ENCODE data around the gene NEK1. TPM values are rescaled to one million over a fixed set of nuclear protein-coding genes. Genes with fewer than 3 reads are reported as not detected.

NEK1 gene
- total RNA-seq, 1 experiment from 2014 or later = 12.3 TPM

DNA sequence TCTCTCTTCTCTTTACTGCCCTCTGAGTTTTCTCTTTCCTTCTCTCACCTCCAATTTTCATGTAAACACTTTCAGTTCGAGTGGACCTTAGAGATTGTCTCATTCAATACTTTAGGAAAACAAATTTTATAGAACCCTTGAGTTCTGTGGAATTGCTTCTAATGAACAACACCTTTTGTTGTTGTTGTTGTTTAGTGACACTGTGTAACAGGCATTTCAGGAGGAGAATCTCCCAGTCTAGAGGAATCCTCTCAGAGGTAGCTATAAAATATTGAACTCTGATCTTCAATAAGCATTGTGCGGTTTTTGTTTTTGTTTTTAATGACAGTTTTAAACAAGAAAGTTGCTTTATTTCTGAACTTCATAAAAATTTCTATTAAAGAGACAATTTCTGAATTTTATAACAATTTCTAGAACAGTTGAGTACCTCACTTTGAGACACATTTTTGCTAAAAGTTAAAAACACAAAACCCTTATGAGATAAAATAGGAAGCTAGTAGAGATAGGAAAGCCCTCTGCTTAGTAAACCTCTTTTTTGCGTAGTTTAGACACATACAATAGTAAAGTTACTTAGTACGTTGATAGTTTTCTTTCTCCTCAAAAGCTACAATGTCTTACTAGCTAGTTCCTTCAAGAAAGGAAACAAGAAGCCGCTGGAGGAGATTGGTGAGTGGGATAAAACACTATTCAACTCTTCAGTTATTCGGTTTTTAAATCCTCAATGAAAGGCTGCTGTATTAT, 46.8 kb upstream of the NEK1 start:
- Histone ChIP-seq H2AK5ac (ENCODE audit: insufficient read length, low read length) (no peak overlapping the region), H3K79me2 (ENCODE audit: insufficient read depth, low read length) (no peaks in the 10 kb centered on the region), H3K23me2 (ENCODE audit: insufficient read length, low read depth, low read length, poor library complexity, severe bottlenecking) (peaks cover 2% of the 10 kb centered on the region), H3K56ac (ENCODE audit: insufficient read length, low read depth, low read length) (no peak overlapping the region), H3K23ac (ENCODE audit: insufficient read length, low read depth, low read length) (no peak overlapping the region), H3K14ac (ENCODE audit: insufficient read depth, low read length) (no peak overlapping the region), H2BK12ac (ENCODE audit: insufficient read length, low read depth, low read length) (no peak overlapping the region), H3K4me1 (ENCODE audit: insufficient read depth, low read length) (no peaks in the 10 kb centered on the region), H2AFZ (ENCODE audit: low read length) (no peak overlapping the region), H3K4me2 (ENCODE audit: insufficient read depth, insufficient read length, low read length) (no peak overlapping the region), H4K8ac (replicated peaks; ENCODE audit: insufficient read length, low read depth, low read length) (no peak overlapping the region), H2BK5ac (ENCODE audit: insufficient read length, low read length) (no peak overlapping the region), H3K18ac (ENCODE audit: insufficient read length, low read depth, low read length) (no peak overlapping the region), H2BK20ac (ENCODE audit: low read depth, low read length, poor library complexity, severe bottlenecking) (no peak overlapping the region), H4K91ac (ENCODE audit: insufficient read length, low read depth, low read length) (no peak overlapping the region), H3T11ph (ENCODE audit: low read length) (no peak overlapping the region), H3K9ac (ENCODE audit: extremely low read depth, insufficient read length, low read length) (no peak overlapping the region), H3K4ac (ENCODE audit: low read depth, low read length) (no peak overlapping the region), H3K9me3 (ENCODE audit: control insufficient read depth, low read depth, low read length) (no peaks in the 10 kb centered on the region), H4K5ac (ENCODE audit: insufficient read length, low read depth, low read length) (no peak overlapping the region), H4K20me1 (ENCODE audit: control insufficient read depth, insufficient read depth, insufficient read length) (no peaks in the 10 kb centered on the region), H3K79me1 (ENCODE audit: insufficient read depth, low read depth, low read length, poor library complexity, severe bottlenecking) (peaks cover 2% of the 10 kb centered on the region), H3K27ac (ENCODE audit: insufficient read length, low read depth, low read length) (no peak overlapping the region), H2BK120ac (ENCODE audit: low read depth, low read length, poor library complexity, severe bottlenecking) (peak overlapping the region; percentile 80), H3K27me3 (ENCODE audit: insufficient read depth, low read length) (no peaks in the 10 kb centered on the region), H2BK15ac (ENCODE audit: low read depth, low read length) (no peak overlapping the region)
- no CpG with 5 or more reads among the region's 6 CpGs for WGBS (ENCODE audit: extremely low coverage, insufficient read length, low lambda C conversion rate)
- Mint-ChIP-seq H3K4me3 (no peak overlapping the region), H3K27ac (peak overlapping the region in 1 of 3 experiments; percentile 59; a peak in 3 of 7 replicates), H3K4me1 (peaks cover 21 to 30% of the 10 kb centered on the region in 2 experiments), H3K9me3 (no peaks in the 10 kb centered on the region), H3K27me3 (ENCODE audit: low read depth) (no peaks in the 10 kb centered on the region), H3K36me3 (ENCODE audit: insufficient read depth in 1 of 3, low read depth in 3 of 3) (peaks cover 0 to 5% (median 4%) of the 10 kb centered on the region in 3 experiments; a peak in 1 of 7 replicates)
- DNase-seq = no peak
- TF ChIP-seq, protein P1, sequence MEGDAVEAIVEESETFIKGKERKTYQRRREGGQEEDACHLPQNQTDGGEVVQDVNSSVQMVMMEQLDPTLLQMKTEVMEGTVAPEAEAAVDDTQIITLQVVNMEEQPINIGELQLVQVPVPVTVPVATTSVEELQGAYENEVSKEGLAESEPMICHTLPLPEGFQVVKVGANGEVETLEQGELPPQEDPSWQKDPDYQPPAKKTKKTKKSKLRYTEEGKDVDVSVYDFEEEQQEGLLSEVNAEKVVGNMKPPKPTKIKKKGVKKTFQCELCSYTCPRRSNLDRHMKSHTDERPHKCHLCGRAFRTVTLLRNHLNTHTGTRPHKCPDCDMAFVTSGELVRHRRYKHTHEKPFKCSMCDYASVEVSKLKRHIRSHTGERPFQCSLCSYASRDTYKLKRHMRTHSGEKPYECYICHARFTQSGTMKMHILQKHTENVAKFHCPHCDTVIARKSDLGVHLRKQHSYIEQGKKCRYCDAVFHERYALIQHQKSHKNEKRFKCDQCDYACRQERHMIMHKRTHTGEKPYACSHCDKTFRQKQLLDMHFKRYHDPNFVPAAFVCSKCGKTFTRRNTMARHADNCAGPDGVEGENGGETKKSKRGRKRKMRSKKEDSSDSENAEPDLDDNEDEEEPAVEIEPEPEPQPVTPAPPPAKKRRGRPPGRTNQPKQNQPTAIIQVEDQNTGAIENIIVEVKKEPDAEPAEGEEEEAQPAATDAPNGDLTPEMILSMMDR (conservative IDR thresholded peaks at IDR 0.05) = no peak

Data from H9 (cell line).